HG02759 (cell line): Measurements from ENCODE around the gene GLIS2.
A peak's percentile ranks its signal among the peaks of the same experiment; 100 is the strongest.

Experiments
- ATAC-seq: cut with Tn5 transposase; IDR thresholded peaks from one replicate; pipeline ENCODE4 v1.9.1; 2021; ENCODE audit warnings: mild to moderate bottlenecking, moderate library complexity; ENCODE audit not compliant: unreplicated experiment

The GLIS2 gene

GRCh38 chr16:4315186-4316107, at the start of gene GLIS2:
Gene GLIS2, plus strand, starts transcription at chr16:4316067. Its CDS starts 16,214 bp downstream, at chr16:4332281.
- no peak for ATAC-seq

GRCh38 chr16:4266372-4266771, 49.5 kb upstream of the GLIS2 start:
- ATAC-seq = no peak

- ATAC-seq = no peak
Measured at GRCh38 chr16:4270091-4270490, 45.8 kb upstream of the GLIS2 start.

- no peak for ATAC-seq
Measured at GRCh38 chr16:4270595-4270994, 45.3 kb upstream of the GLIS2 start.

GRCh38 chr16:4271176-4272113, 44.4 kb upstream of the GLIS2 start:
- ATAC-seq = peak; percentile 69

- ATAC-seq = peak; percentile 29
Measured at GRCh38 chr16:4272114-4272956, 43.5 kb upstream of the GLIS2 start.

- no peak for ATAC-seq
Measured at GRCh38 chr16:4273858-4274311, 42.0 kb upstream of the GLIS2 start.

- ATAC-seq = no peak
Measured at GRCh38 chr16:4275861-4276260, 40.0 kb upstream of the GLIS2 start.

- ATAC-seq = no peak
Measured at GRCh38 chr16:4277987-4278513, 37.8 kb upstream of the GLIS2 start.

- ATAC-seq = no peak
Measured at GRCh38 chr16:4280625-4281024, 35.2 kb upstream of the GLIS2 start.

- no peak for ATAC-seq
Measured at GRCh38 chr16:4283441-4283840, 32.4 kb upstream of the GLIS2 start.

GRCh38 chr16:4283939-4284338, 31.9 kb upstream of the GLIS2 start:
- no peak for ATAC-seq

GRCh38 chr16:4285167-4285566, 30.7 kb upstream of the GLIS2 start:
- ATAC-seq = no peak

GRCh38 chr16:4288148-4288921, 27.5 kb upstream of the GLIS2 start:
- peak; percentile 75 for ATAC-seq

- ATAC-seq = no peak
Measured at GRCh38 chr16:4290236-4290830, 25.5 kb upstream of the GLIS2 start.

- no peak for ATAC-seq
Measured at GRCh38 chr16:4291699-4292098, 24.2 kb upstream of the GLIS2 start.

- no peak for ATAC-seq
Measured at GRCh38 chr16:4293181-4293716, 22.6 kb upstream of the GLIS2 start.

- no peak for ATAC-seq
Measured at GRCh38 chr16:4293822-4294457, 21.9 kb upstream of the GLIS2 start.
